CD8-positive, alpha-beta memory T cell (primary cell): ENCODE measurements around the gene SLC28A2. TPM values are rescaled to one million over a fixed set of nuclear protein-coding genes. Genes with fewer than 3 reads are reported as not detected.
A peak's percentile ranks its signal among the peaks of the same experiment; 100 is the strongest.
"Not testable (repeated sequence)": the region's sequence is repeated elsewhere in the genome, so short reads cannot be mapped to it uniquely, and the experiment has no call there.

Experiments used
- CTCF ChIA-PET: fragments of 350-600 bp; sonication (Branson Sonifier 250); formaldehyde crosslinking; loops from one replicate; lab custom pipeline; 2021; ENCODE audit warnings: antibody characterized with exemption; lab: Charles Lee
- POLR2A ChIA-PET: fragments of 350-600 bp; sonication (Branson Sonifier 250); formaldehyde crosslinking; loops from one replicate; lab custom pipeline; 2021; ENCODE audit warnings: antibody characterized with exemption; lab: Charles Lee
- DNase-seq, 5 donors: peaks; one replicate each; pipeline versions ENCODE4 v3.0.0 to v3.0.0-alpha.2; 2020 to 2022; ENCODE audit warnings: mixed read lengths in 1 of 5
- H3K27ac ChIP-seq: one replicate; pipeline ENCODE4 v1.7.0; 2013; ENCODE audit warnings: low read depth, mild to moderate bottlenecking, low read length, moderate library complexity
- H3K27me3 ChIP-seq: 2 replicates; pipeline ENCODE4 v1.7.0; 2013; ENCODE audit warnings: low read length, mild to moderate bottlenecking; ENCODE audit not compliant: insufficient read depth, poor library complexity, severe bottlenecking
- H3K36me3 ChIP-seq: 2 replicates; pipeline ENCODE4 v1.7.0; 2013; ENCODE audit warnings: mild to moderate bottlenecking, low read length, moderate library complexity; ENCODE audit not compliant: insufficient read depth
- H3K4me1 ChIP-seq: 2 replicates; pipeline ENCODE4 v1.7.0; 2013; ENCODE audit warnings: mild to moderate bottlenecking, low read length, moderate library complexity; ENCODE audit not compliant: insufficient read depth
- H3K4me3 ChIP-seq: 2 replicates; pipeline ENCODE4 v1.7.0; 2013; ENCODE audit warnings: mild to moderate bottlenecking, low read length
- H3K9me3 ChIP-seq: 2 replicates; pipeline ENCODE4 v1.7.0; 2013; ENCODE audit warnings: mild to moderate bottlenecking, low read length
- H3K27ac Mint-ChIP-seq, 8 donors: one replicate each; pipeline ENCODE4 v1.8.0; 2020 to 2021; ENCODE audit warnings: mixed read lengths in 8 of 8, mild to moderate bottlenecking in 6 of 8, inconsistent platforms in 3 of 8, moderate library complexity in 3 of 8
- H3K27me3 Mint-ChIP-seq, 2 donors: one replicate each; pipeline ENCODE4 v1.8.0; 2020 to 2021; ENCODE audit warnings: mixed read lengths in 2 of 2, mild to moderate bottlenecking in 1 of 2, moderate library complexity in 1 of 2
- H3K36me3 Mint-ChIP-seq, 3 donors: one replicate each; pipeline ENCODE4 v1.8.0; 2020 to 2021; ENCODE audit warnings: mixed read lengths in 3 of 3, inconsistent platforms in 1 of 3, mild to moderate bottlenecking in 1 of 3
- H3K4me1 Mint-ChIP-seq, 3 donors: one replicate each; pipeline ENCODE4 v1.8.0; 2020 to 2021; ENCODE audit warnings: mixed read lengths in 3 of 3, inconsistent platforms in 1 of 3, mild to moderate bottlenecking in 1 of 3
- H3K4me3 Mint-ChIP-seq, 7 donors: one replicate each; pipeline ENCODE4 v1.8.0; 2020 to 2021; ENCODE audit warnings: mixed read lengths in 7 of 7, mild to moderate bottlenecking in 6 of 7, moderate library complexity in 4 of 7, inconsistent platforms in 2 of 7
- H3K9me3 Mint-ChIP-seq, 5 donors: one replicate each; pipeline ENCODE4 v1.8.0; 2020 to 2022; ENCODE audit warnings: mixed read lengths in 5 of 5, mild to moderate bottlenecking in 3 of 5, moderate library complexity in 2 of 5, inconsistent platforms in 1 of 5
- polyA plus RNA-seq: library from polyadenylated mRNA; unstranded; fragments of 300-500 nt; fragmentation: Illumina TruSeq; gene quantifications from one replicate; pipeline ENCODE4 v1.2.3, GENCODE V29; 2021
- total RNA-seq, 2 experiments: library from RNA; stranded (reverse); gene quantifications; one replicate each; pipeline ENCODE4 v1.2.3, GENCODE V29; 2021

The SLC28A2 gene
- total and polyA plus RNA-seq, 3 experiments from 2014 or later, result not detected

DNA sequence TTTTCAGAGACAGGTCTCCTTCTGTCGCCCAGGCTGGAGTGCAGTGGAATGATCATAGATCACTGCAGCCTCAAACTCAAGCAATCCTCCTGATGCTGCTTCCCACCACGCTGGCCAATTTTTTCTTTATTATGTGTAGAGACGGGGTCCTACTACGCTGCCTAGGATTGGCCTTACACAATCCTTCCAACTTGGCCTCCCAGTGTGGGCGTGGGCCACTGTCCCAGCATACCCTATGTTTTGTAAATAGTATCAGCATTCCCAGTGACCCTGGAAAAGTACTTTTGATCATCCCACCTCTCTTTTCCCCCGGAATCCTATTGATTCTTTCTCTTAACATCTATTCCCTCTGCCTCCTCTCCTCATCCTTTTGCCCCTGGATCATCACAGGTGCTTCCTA, 36.9 kb downstream of the SLC28A2 start:
- H3K4me3 Mint-ChIP-seq, result no peak overlapping the region
- peaks cover 8 to 31% of the 10 kb centered on the region in 2 donors for H3K27me3 Mint-ChIP-seq
- H3K4me1 ChIP-seq, result no peaks in the 10 kb centered on the region
- no peaks in the 10 kb centered on the region for H3K9me3 ChIP-seq
- no peaks in the 10 kb centered on the region for H3K27me3 ChIP-seq
- ChIA-PET POLR2A (no interaction called here), CTCF (no interaction called here)
- H3K9me3 Mint-ChIP-seq, result no peaks in the 10 kb centered on the region
- no peak overlapping the region for H3K27ac ChIP-seq
- no peaks in the 10 kb centered on the region for H3K4me1 Mint-ChIP-seq
- H3K27ac Mint-ChIP-seq, result no peak overlapping the region
- no peak overlapping the region for H3K4me3 ChIP-seq
- DNase-seq, result no peak
- H3K36me3 ChIP-seq, result no peaks in the 10 kb centered on the region
- H3K36me3 Mint-ChIP-seq, result no peaks in the 10 kb centered on the region

DNA sequence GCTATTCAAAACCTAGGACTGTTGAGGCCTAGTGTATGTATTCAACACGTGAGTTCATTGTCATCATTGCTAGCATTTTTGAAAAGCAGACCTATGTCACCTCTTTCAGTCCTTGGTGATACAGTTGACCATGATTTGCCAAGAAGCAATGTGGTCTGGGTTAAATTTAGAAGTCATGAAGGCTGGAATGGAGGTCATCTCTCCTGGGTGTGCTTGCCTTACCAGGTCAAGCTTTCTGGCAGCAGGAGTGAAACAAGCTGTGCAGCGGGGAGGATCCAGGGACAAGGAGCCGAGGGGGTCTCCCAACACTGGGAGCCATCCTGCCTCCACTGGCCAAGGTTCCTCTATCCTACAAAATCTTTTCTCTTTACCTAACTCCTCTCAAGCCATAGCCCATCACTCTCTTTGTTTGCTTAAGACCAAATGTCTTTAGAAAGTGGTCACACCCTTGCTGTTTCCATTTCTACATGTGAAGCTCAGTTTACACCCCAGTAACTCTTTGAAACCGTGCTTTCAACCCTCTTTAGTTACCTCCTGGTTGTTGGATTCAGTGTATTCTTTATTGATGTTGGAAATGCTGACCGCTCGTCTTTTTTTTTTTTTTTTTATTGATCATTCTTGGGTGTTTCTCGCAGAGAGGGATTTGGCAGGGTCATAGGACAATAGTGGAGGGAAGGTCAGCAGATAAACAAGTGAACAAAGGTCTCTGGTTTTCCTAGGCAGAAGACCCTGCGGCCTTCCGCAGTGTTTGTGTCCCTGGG, 40.0 kb downstream of the SLC28A2 start:
- Histone ChIP-seq H3K36me3 (no peaks in the 10 kb centered on the region), H3K27ac (no peak overlapping the region), H3K4me3 (no peak overlapping the region), H3K9me3 (no peaks in the 10 kb centered on the region), H3K27me3 (no peaks in the 10 kb centered on the region), H3K4me1 (no peaks in the 10 kb centered on the region)
- H3K27me3 Mint-ChIP-seq, result peaks cover 8 to 29% of the 10 kb centered on the region in 2 donors
- no peak overlapping the region for H3K4me3 Mint-ChIP-seq
- peaks cover 0 to 6% (median 0%) of the 10 kb centered on the region in 3 donors for H3K36me3 Mint-ChIP-seq
- H3K27ac Mint-ChIP-seq, result no peak overlapping the region
- H3K4me1 Mint-ChIP-seq, result no peaks in the 10 kb centered on the region
- no peak for DNase-seq
- CTCF ChIA-PET, result no interaction called here
- POLR2A ChIA-PET, result no interaction called here
- peaks cover 3 to 9% (median 5%) of the 10 kb centered on the region in 5 donors for H3K9me3 Mint-ChIP-seq

DNA sequence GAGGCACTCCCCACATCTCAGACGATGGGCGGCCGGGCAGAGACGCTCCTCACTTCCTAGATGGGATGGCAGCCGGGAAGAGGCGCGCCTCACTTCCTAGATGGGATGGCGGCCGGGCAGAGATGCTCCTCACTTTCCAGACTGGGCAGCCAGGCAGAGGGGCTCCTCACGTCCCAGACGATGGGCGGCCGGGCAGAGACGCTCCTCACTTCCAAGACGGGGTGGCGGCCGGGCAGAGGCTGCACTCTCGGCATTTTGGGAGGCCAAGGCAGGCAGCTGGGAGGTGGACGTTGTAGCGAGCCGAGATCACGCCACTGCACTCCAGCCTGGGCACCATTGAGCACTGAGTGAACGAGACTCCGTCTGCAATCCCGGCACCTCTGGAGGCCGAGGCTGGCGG, 41.3 kb downstream of the SLC28A2 start:
- H3K4me1 Mint-ChIP-seq, H3K4me3 Mint-ChIP-seq, H3K27ac ChIP-seq, H3K27ac Mint-ChIP-seq, H3K4me1 ChIP-seq, H3K9me3 ChIP-seq, CTCF ChIA-PET, H3K36me3 ChIP-seq, DNase-seq, H3K4me3 ChIP-seq, H3K27me3 ChIP-seq, POLR2A ChIA-PET: not testable (repeated sequence)
- H3K36me3 Mint-ChIP-seq, result peaks cover 0 to 10% (median 0%) of the 10 kb centered on the region in 3 donors
- H3K27me3 Mint-ChIP-seq, result peaks cover 8 to 32% of the 10 kb centered on the region in 2 donors
- peaks cover 7 to 16% (median 13%) of the 10 kb centered on the region in 5 donors for H3K9me3 Mint-ChIP-seq

DNA sequence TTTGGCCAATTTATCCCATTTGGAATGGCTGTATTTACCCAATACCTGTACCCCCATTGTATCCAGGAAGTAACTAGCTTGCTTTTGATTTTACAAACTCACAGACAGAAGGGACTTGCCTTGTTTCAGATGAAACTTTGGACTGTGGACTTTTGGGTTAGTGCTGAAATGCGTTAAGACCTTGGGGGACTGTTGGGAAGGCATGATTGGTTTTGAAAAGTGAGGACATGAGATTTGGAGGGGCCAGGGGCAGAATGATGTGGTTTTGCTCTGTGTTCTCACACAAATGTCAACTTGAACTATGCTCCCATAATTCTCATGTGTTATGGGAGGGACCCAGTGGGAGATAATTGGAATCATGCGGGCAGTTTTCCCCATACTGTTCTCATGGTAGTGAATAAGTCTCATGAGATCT, 46.9 kb downstream of the SLC28A2 start:
- H3K27ac Mint-ChIP-seq, POLR2A ChIA-PET, H3K27me3 ChIP-seq, H3K9me3 ChIP-seq, DNase-seq, H3K4me3 ChIP-seq, H3K4me1 Mint-ChIP-seq, H3K36me3 ChIP-seq, H3K27ac ChIP-seq, CTCF ChIA-PET, H3K4me3 Mint-ChIP-seq, H3K4me1 ChIP-seq: not testable (repeated sequence)
- H3K9me3 Mint-ChIP-seq, result peaks cover 11 to 28% (median 19%) of the 10 kb centered on the region in 5 donors
- H3K36me3 Mint-ChIP-seq, result peaks cover 0 to 10% (median 0%) of the 10 kb centered on the region in 3 donors
- peaks cover 12 to 32% of the 10 kb centered on the region in 2 donors for H3K27me3 Mint-ChIP-seq

DNA sequence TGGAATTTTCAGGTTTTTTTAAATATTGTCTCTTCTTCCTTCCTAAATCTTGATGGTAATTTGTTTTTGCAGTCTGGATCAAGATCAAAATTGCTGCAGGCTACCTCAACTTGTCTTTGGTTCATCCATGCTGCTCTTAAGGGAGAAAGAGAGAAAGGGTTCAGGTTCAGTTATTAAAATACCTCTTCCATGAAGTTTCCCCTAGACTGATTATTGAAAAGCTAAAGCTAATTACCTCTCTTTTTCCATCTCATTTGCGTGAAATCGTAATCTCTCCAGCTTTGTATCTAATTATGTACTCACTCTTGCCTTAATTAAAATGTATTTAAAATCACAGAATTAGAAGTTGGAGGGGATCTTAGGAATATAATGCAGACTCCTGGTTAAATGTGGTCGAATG, 52.7 kb downstream of the SLC28A2 start:
- no peaks in the 10 kb centered on the region for H3K36me3 Mint-ChIP-seq
- H3K27ac ChIP-seq, result no peak overlapping the region
- no peaks in the 10 kb centered on the region for H3K9me3 ChIP-seq
- ChIA-PET POLR2A (no interaction called here), CTCF (no interaction called here)
- H3K27me3 Mint-ChIP-seq, result peaks cover 19 to 45% of the 10 kb centered on the region in 2 donors
- H3K4me1 Mint-ChIP-seq, result peaks cover 3 to 8% (median 5%) of the 10 kb centered on the region in 3 donors
- no peaks in the 10 kb centered on the region for H3K4me1 ChIP-seq
- no peak overlapping the region for H3K4me3 Mint-ChIP-seq
- no peak overlapping the region for H3K27ac Mint-ChIP-seq
- peaks cover 0 to 10% (median 4%) of the 10 kb centered on the region in 5 donors for H3K9me3 Mint-ChIP-seq
- no peak for DNase-seq
- H3K27me3 ChIP-seq, result no peaks in the 10 kb centered on the region
- H3K36me3 ChIP-seq, result no peaks in the 10 kb centered on the region
- H3K4me3 ChIP-seq, result no peak overlapping the region

DNA sequence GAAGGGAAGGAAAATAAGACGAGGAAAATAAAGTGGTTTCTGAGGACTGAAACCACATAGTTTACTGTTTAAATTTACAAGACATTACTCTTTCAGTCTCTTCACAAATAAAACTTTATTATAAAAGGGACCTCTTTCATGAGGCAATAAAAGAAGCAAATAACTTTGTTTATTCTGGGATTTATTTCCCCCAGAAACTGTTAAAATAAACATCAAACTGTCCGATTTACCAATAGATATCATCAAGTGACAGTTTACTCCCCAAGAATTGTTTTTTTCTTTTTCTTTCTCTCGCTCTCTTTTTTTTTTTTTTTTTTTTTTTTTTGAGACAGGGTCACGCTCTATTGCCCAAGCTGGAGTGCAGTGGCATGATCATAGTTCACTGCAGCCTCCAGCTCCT, 54.1 kb downstream of the SLC28A2 start:
- no peak overlapping the region for H3K27ac Mint-ChIP-seq
- no peaks in the 10 kb centered on the region for H3K36me3 Mint-ChIP-seq
- peaks cover 17 to 49% of the 10 kb centered on the region in 2 donors for H3K27me3 Mint-ChIP-seq
- no peaks in the 10 kb centered on the region for H3K27me3 ChIP-seq
- no peak overlapping the region for H3K4me3 Mint-ChIP-seq
- ChIA-PET CTCF (no interaction called here), POLR2A (no interaction called here)
- no peak overlapping the region for H3K27ac ChIP-seq
- no peak for DNase-seq
- H3K9me3 Mint-ChIP-seq, result peaks cover 0 to 6% (median 4%) of the 10 kb centered on the region in 5 donors
- no peaks in the 10 kb centered on the region for H3K36me3 ChIP-seq
- peaks cover 3 to 8% (median 5%) of the 10 kb centered on the region in 3 donors for H3K4me1 Mint-ChIP-seq
- H3K4me1 ChIP-seq, result no peaks in the 10 kb centered on the region
- H3K9me3 ChIP-seq, result no peaks in the 10 kb centered on the region
- H3K4me3 ChIP-seq, result no peak overlapping the region

DNA sequence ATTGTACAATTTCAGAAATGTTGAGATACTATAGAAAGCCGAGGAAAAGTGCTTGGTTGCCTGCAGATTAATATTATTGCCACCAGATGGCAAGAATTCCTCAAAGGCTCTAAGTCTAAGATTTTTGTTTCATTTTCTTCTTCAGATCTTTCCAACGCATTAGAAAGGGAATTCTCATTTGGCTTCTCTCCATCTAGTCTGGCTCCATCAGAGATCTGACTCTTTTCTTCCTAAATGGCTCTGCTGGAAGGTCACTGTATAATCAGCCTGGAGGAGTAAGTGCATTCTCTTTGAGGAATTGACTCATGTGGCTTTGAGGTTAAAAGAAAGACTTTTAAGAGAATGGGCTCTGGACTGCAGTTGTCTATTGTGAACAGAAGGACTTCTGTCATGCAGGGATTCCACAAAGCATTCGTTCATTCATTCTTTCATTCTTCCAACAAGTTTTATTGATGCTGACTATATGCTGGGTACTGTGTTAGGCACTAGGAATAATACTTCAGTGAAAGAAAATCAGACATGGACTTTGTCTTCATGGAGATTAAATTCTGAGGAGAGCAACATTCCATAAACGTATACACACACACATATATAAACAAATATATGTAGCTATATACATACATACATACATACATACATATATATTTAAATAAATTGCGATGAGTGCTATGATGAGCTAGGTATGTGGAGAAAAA, 55.3 kb downstream of the SLC28A2 start:
- DNase-seq, result peak in 2 of 5 donors; percentile 1 to 6
- peaks cover 14 to 48% of the 10 kb centered on the region in 2 donors for H3K27me3 Mint-ChIP-seq
- ChIA-PET POLR2A (no interaction called here), CTCF (interaction anchor here (1.3 kb wide), 1 partner anchor 10 kb away, joined by 3 read pairs; no protein-coding TSS in a partner anchor)
- Histone ChIP-seq H3K4me1 (no peaks in the 10 kb centered on the region), H3K36me3 (no peaks in the 10 kb centered on the region), H3K9me3 (no peaks in the 10 kb centered on the region), H3K27me3 (no peaks in the 10 kb centered on the region), H3K4me3 (peak overlapping the region; percentile 47), H3K27ac (no peak overlapping the region)
- H3K9me3 Mint-ChIP-seq, result peaks cover 0 to 6% (median 4%) of the 10 kb centered on the region in 5 donors
- peak overlapping the region in 5 of 7 donors; percentile 30 to 83 (median 59) for H3K4me3 Mint-ChIP-seq
- peaks cover 3 to 8% (median 5%) of the 10 kb centered on the region in 3 donors for H3K4me1 Mint-ChIP-seq
- no peaks in the 10 kb centered on the region for H3K36me3 Mint-ChIP-seq
- H3K27ac Mint-ChIP-seq, result no peak overlapping the region

DNA sequence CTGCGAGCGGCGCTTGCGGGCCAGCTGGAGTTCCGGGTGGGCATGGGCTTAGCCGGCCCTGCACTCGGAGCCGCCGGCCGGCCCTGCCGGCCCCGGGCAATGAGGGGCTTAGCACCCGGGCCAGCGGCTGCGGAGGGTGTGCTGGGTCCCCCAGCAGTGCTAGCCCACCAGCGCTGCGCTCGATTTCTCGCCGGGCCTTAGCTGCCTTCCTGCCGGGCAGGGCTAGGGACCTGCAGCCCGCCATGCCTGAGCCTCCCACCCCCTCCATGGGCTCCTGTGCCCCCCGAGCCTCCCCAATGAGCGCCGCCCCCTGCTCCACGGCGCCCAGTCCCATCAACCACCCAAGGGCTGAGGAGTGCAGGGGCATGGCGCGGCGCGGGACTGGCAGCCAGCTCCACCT, 62.1 kb downstream of the SLC28A2 start:
- H3K4me1 Mint-ChIP-seq, CTCF ChIA-PET, H3K27ac Mint-ChIP-seq, POLR2A ChIA-PET, H3K27me3 ChIP-seq, H3K4me3 ChIP-seq, H3K9me3 ChIP-seq, H3K9me3 Mint-ChIP-seq, H3K4me1 ChIP-seq, H3K27ac ChIP-seq, DNase-seq, H3K4me3 Mint-ChIP-seq, H3K36me3 Mint-ChIP-seq, H3K36me3 ChIP-seq: not testable (repeated sequence)
- peaks cover 13 to 39% of the 10 kb centered on the region in 2 donors for H3K27me3 Mint-ChIP-seq
